GM21723 (cell line): ENCODE results near the gene ZNF578.
"Not testable (repeated sequence)": the region's sequence is repeated elsewhere in the genome, so short reads cannot be mapped to it uniquely, and the experiment has no call there.

Experiments used
- ATAC-seq: cut with Tn5 transposase; IDR thresholded peaks from one replicate; pipeline ENCODE4 v1.9.1; 2021; ENCODE audit warnings: mild to moderate bottlenecking, moderate library complexity; ENCODE audit not compliant: unreplicated experiment

Gene ZNF578

GRCh38 chr19:52557231-52557995 is 104.1 kb downstream of the ZNF578 start:
- ATAC-seq, result no peak

GRCh38 chr19:52558732-52559445 is 105.5 kb downstream of the ZNF578 start:
- ATAC-seq, result not testable (repeated sequence)

- ATAC-seq, result not testable (repeated sequence)
Observed at GRCh38 chr19:52561611-52562010, 108.3 kb downstream of the ZNF578 start.
